GM23248 (cell line): ENCODE measurements around the gene ALDH16A1. TPM values are rescaled to one million over a fixed set of nuclear protein-coding genes. Genes with fewer than 3 reads are reported as not detected.
A peak's percentile ranks its signal among the peaks of the same experiment; 100 is the strongest.

Experiments used
- DNase-seq: peaks from one replicate; pipeline ENCODE4 v3.0.0-alpha.2; 2015
- H2AFZ ChIP-seq: fragments of 200-600 bp; sonication (generic); 2 replicates; pipeline ENCODE4 v1.6.1; 2016; ENCODE audit warnings: antibody characterized with exemption
- H3F3A ChIP-seq: fragments of 200-600 bp; sonication (generic); 2 replicates; pipeline ENCODE4 v1.6.1; 2016; ENCODE audit warnings: mild to moderate bottlenecking, antibody characterized with exemption, mixed run types; ENCODE audit not compliant: insufficient read depth
- H3K27ac ChIP-seq: fragments of 200-600 bp; sonication (generic); 2 replicates; pipeline ENCODE4 v1.5.1; 2016; ENCODE audit warnings: mild to moderate bottlenecking
- H3K27me3 ChIP-seq: fragments of 200-600 bp; sonication (generic); replicated peaks from 2 replicates; pipeline ENCODE4 v1.6.1; 2016; ENCODE audit warnings: mild to moderate bottlenecking; ENCODE audit not compliant: insufficient read depth
- H3K36me3 ChIP-seq: fragments of 200-600 bp; sonication (generic); 2 replicates; pipeline ENCODE4 v1.6.1; 2016; ENCODE audit warnings: low read depth, mild to moderate bottlenecking
- H3K4me1 ChIP-seq: fragments of 200-600 bp; sonication (generic); 2 replicates; pipeline ENCODE4 v1.6.1; 2016; ENCODE audit warnings: mild to moderate bottlenecking; ENCODE audit not compliant: insufficient read depth
- H3K4me2 ChIP-seq: fragments of 200-600 bp; sonication (generic); one replicate; pipeline ENCODE4 v1.6.1; 2016; ENCODE audit warnings: mild to moderate bottlenecking; ENCODE audit not compliant: unreplicated experiment
- H3K4me3 ChIP-seq: fragments of 200-600 bp; sonication (generic); 2 replicates; pipeline ENCODE4 v1.5.1; 2016; ENCODE audit warnings: mild to moderate bottlenecking
- H3K79me2 ChIP-seq: fragments of 200-600 bp; sonication (generic); 2 replicates; pipeline ENCODE4 v1.6.1; 2016; ENCODE audit warnings: mild to moderate bottlenecking; ENCODE audit not compliant: insufficient read depth
- H3K9ac ChIP-seq: fragments of 200-600 bp; sonication (generic); 2 replicates; pipeline ENCODE4 v1.6.1; 2016; ENCODE audit warnings: mild to moderate bottlenecking
- H3K9me2 ChIP-seq: fragments of 200-600 bp; sonication (generic); 2 replicates; pipeline ENCODE4 v1.6.1; 2016; ENCODE audit warnings: mixed run types, mild to moderate bottlenecking, moderate library complexity; ENCODE audit not compliant: insufficient read depth
- H3K9me3 ChIP-seq: fragments of 200-600 bp; sonication (generic); one replicate; pipeline ENCODE4 v1.6.1; 2017; ENCODE audit warnings: low read depth
- H4K20me1 ChIP-seq: fragments of 200-600 bp; sonication (generic); 2 replicates; pipeline ENCODE4 v1.6.0; 2016; ENCODE audit not compliant: insufficient read depth
- EZH2 ChIP-seq: fragments of 200-600 bp; sonication (generic); IDR thresholded peaks from 2 replicates; pipeline ENCODE4 v1.6.1; 2018; ENCODE audit warnings: antibody characterized with exemption, mild to moderate bottlenecking; ENCODE audit not compliant: insufficient read depth, poor library complexity, severe bottlenecking
- EZH2phosphoT487 ChIP-seq: fragments of 200-600 bp; sonication (generic); IDR thresholded peaks from 2 replicates; pipeline ENCODE4 v1.6.1; 2018; ENCODE audit warnings: antibody characterized with exemption, moderate library complexity, mild to moderate bottlenecking, low read depth; ENCODE audit not compliant: insufficient read depth
- WGBS, 2 experiments: methylation state at CpG; one replicate each; pipeline ENCODE4 v1.1.6; 2015 to 2017; ENCODE audit warnings: low lambda C conversion rate in 2 of 2, low coverage in 1 of 2; ENCODE audit errors: missing lambda C conversion rate in 2 of 2; 5-methylcytosine and 5-hydroxymethylcytosine counted together
- in situ Hi-C: fragments of 300-500 bp; cut with MboI; formaldehyde crosslinking; loops from 2 replicates; pipeline ENCODE4 v1.15.0; 2020
- polyA plus RNA-seq: library from polyadenylated mRNA; unstranded; fragments of >200 nt; fragmentation: Nextera tagmentation; extraction: Ambion mirVana; gene quantifications from 2 replicates; pipeline ENCODE4 v1.2.1, GENCODE V29; 2016
- total RNA-seq: library from RNA; depleted of rRNA; stranded (reverse); fragments of >200 nt; shearing (Covaris generic); gene quantifications from 2 replicates; pipeline ENCODE4 v1.2.3, GENCODE V29; 2014

The ALDH16A1 gene
- total and polyA plus RNA-seq, 2 experiments from 2014 or later, result 9.4 to 30.4 TPM

- no peak overlapping the region for H3K4me3 ChIP-seq
- H3K9me3 ChIP-seq, result no peaks in the 10 kb centered on the region
- no peak overlapping the region for H3K9ac ChIP-seq
- H4K20me1 ChIP-seq, result peaks cover 12% of the 10 kb centered on the region; the same call in 1 of the 2 replicates
- no peak for DNase-seq
- TF ChIP-seq EZH2phosphoT487 (no peak), EZH2 (no peak)
- H3K27me3 ChIP-seq, result no peaks in the 10 kb centered on the region
- in situ Hi-C loops, result no loop called here
- 91 to 92% methylated on average over 7 of the region's 7 CpGs for WGBS, 2 experiments
- H3K4me2 ChIP-seq, result no peak overlapping the region
- H3K27ac ChIP-seq, result no peak overlapping the region
- peaks cover 31% of the 10 kb centered on the region for H3F3A ChIP-seq
- H3K9me2 ChIP-seq, result no peaks in the 10 kb centered on the region
- peak overlapping the region; percentile 81; the same call in 1 of the 2 replicates for H2AFZ ChIP-seq
- peaks cover 39% of the 10 kb centered on the region for H3K79me2 ChIP-seq
- H3K36me3 ChIP-seq, result peaks cover 24% of the 10 kb centered on the region
- peaks cover 7% of the 10 kb centered on the region; the same call in 1 of the 2 replicates for H3K4me1 ChIP-seq
Measured at GRCh38 chr19:49486232-49486631, 33.2 kb downstream of the ALDH16A1 start.

DNA sequence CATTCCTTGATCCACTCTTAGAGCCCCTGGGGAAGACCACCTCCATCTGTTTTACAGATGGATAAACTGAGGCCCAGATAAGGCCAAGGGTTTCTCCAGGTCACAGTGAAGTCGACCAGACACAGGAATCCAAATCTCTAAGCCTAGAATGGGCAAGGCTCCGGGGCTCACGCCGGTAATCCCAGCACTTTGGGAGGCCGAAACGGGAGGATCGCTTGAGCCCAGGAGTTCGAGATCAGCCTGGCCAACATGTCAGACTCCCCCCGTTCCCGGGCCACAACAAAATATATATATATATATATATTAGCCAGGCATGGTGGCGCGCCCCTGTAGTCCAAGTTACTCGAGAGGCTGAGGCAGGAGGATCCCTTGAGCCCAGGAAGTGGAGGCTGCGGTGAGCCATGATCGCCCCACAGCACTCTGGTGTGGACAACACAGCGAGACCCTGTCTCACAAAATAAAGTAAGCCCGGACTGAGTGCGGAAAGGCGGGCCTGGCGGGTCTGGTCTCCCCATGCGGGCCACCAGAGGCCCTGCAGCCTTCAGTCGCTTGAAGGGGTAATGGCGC, 33.8 kb downstream of the ALDH16A1 start:
- peaks cover 7% of the 10 kb centered on the region; the same call in 1 of the 2 replicates for H3K4me1 ChIP-seq
- H3K4me3 ChIP-seq, result no peak overlapping the region
- no peaks in the 10 kb centered on the region for H3K9me3 ChIP-seq
- H3K27ac ChIP-seq, result no peak overlapping the region
- peaks cover 29% of the 10 kb centered on the region for H3K36me3 ChIP-seq
- TF ChIP-seq EZH2phosphoT487 (no peak), EZH2 (no peak)
- peaks cover 12% of the 10 kb centered on the region; the same call in 1 of the 2 replicates for H4K20me1 ChIP-seq
- no peaks in the 10 kb centered on the region for H3K9me2 ChIP-seq
- peak overlapping the region; percentile 81 for H2AFZ ChIP-seq
- H3K4me2 ChIP-seq, result no peak overlapping the region
- no peaks in the 10 kb centered on the region for H3K27me3 ChIP-seq
- in situ Hi-C loops, result no loop called here
- DNase-seq, result no peak
- 67 to 68% methylated on average over 23 of the region's 23 CpGs for WGBS, 2 experiments
- H3F3A ChIP-seq, result peaks cover 35% of the 10 kb centered on the region
- H3K9ac ChIP-seq, result peak overlapping the region; percentile 22; the same call in 1 of the 2 replicates
- H3K79me2 ChIP-seq, result peaks cover 44% of the 10 kb centered on the region

DNA sequence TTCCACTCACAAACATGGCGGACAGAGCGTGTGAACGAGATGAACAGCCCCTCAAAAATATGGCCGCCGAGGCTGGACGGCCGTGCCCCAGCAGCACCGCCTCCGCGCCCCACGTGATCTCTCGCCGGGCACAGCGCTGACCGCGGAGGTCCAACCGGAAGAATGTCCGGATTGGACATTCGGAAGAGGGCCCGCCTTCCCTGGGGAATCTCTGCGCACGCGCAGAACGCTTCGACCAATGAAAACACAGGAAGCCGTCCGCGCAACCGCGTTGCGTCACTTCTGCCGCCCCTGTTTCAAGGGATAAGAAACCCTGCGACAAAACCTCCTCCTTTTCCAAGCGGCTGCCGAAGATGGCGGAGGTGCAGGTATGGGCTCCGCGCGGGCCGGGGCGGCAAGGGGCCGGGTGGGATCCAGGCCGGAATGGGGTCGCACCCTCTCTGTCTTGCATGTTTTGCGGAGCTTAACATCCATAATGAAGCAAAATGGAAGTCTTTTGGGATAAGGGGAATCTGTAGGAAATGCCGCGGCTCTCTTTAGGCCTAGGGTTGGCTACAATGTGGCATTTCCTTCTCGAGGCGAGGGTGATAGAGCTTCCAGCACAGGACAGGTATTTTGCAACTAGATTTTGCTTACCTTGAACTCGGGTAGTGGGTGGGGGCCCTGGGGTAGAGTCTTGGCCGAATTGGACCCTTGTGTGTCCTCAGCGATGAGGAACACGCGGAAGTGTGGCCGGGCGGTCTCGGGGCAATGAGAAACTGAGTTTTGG, 34.4 kb downstream of the ALDH16A1 start, which contains the start of gene RPL13A:
TSS of gene RPL13A (plus strand) at position 332 of the 769 bp plus-strand sequence. CDS start at position 354, 22 bp downstream.
- Histone ChIP-seq H2AFZ (peak within 1 kb of the TSS; percentile 81), H3K4me3 (peak within 1 kb of the TSS; percentile 92), H3K27me3 (no peaks in the 10 kb centered on the region), H3F3A (peaks cover 42% of the 10 kb centered on the region), H3K4me2 (peak within 1 kb of the TSS; percentile 99), H3K36me3 (peaks cover 35% of the 10 kb centered on the region), H3K27ac (peak within 1 kb of the TSS; percentile 86), H3K9me2 (no peaks in the 10 kb centered on the region), H3K4me1 (peaks cover 7% of the 10 kb centered on the region; the same call in 1 of the 2 replicates), H4K20me1 (peaks cover 12% of the 10 kb centered on the region; the same call in 1 of the 2 replicates), H3K9me3 (no peaks in the 10 kb centered on the region), H3K9ac (peak within 1 kb of the TSS; percentile 99), H3K79me2 (peaks cover 45% of the 10 kb centered on the region)
- in situ Hi-C loops, result no loop called here
- 1 to 2% methylated on average over 57 of the region's 57 CpGs for WGBS, 2 experiments
- peak; percentile 99 for DNase-seq
- TF ChIP-seq EZH2phosphoT487, result no peak

GRCh38 chr19:49488046-49488862, 35.2 kb downstream of the ALDH16A1 start:
- Histone ChIP-seq H3K9me2 (no peaks in the 10 kb centered on the region), H3K36me3 (peaks cover 43% of the 10 kb centered on the region), H2AFZ (no peak overlapping the region), H4K20me1 (peaks cover 12% of the 10 kb centered on the region; the same call in 1 of the 2 replicates), H3K79me2 (peaks cover 45% of the 10 kb centered on the region), H3K4me1 (peaks cover 7% of the 10 kb centered on the region; the same call in 1 of the 2 replicates), H3K9ac (peak overlapping the region; percentile 99), H3K27me3 (no peaks in the 10 kb centered on the region), H3F3A (peaks cover 50% of the 10 kb centered on the region), H3K4me3 (peak overlapping the region; percentile 92), H3K9me3 (no peaks in the 10 kb centered on the region), H3K4me2 (peak overlapping the region; percentile 99), H3K27ac (peak overlapping the region; percentile 86)
- whole genome bisulfite sequencing, 2 experiments, result 1% methylated on average over 26 of the region's 26 CpGs
- DNase-seq, result peak; percentile 52
- TF ChIP-seq EZH2phosphoT487 (no peak), EZH2 (no peak)
- in situ Hi-C loops, result no loop called here
